GM18511 (cell line): ENCODE data around the gene PTPN11.
"Not testable (repeated sequence)": the region's sequence is repeated elsewhere in the genome, so short reads cannot be mapped to it uniquely, and the experiment has no call there.

ENCODE experiments used
- ATAC-seq: cut with Tn5 transposase; IDR thresholded peaks from one replicate; pipeline ENCODE4 v1.9.1; 2021; ENCODE audit warnings: mild to moderate bottlenecking, moderate library complexity; ENCODE audit not compliant: unreplicated experiment

The PTPN11 gene

DNA sequence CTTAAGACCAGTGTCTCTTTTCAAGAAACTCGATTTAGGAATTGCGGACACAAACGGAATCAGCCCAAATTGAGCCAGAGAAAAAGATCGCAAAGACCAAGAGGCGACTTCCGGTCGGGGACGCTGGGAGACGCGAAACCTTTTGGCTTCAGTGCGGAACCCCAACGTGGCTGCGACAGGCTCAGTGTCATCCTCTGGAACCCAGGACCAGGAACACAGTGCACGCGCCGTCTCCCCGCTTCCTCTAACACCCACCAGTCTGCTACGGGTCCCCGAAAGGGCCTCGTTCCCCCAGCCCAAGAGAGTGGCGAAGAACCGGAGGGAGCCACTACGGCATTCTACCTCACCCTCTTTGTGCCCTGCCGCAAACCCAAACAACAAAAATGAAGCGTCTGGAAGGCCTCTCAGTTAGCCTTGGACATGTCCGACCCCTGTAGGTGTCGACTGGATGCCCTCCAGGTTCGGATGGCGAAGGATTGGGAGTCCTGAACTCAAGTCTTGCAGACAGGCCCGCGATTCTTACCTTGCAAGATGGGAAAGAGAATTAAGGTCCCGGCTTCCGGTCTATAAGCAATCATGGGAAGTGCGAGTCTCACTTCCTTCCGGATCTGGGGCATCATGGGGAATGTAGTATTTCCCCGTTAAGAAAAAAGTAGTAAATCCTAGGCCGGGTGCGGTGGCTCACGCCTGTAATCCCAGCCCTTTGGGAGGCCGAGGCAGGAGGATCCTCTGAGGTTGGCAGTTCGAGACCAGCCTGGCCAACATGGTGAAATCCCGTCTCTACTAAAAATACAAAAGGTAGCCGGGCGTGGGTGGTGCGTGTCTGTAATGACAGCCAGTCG, 9.5 kb upstream of the PTPN11 start, which contains the start of gene RPL6:
Gene RPL6, minus strand, starts transcription at position 542 of the 842 bp plus-strand sequence. CDS start 949 bp downstream, outside the sequence.
- ATAC-seq: peak; percentile 85

DNA sequence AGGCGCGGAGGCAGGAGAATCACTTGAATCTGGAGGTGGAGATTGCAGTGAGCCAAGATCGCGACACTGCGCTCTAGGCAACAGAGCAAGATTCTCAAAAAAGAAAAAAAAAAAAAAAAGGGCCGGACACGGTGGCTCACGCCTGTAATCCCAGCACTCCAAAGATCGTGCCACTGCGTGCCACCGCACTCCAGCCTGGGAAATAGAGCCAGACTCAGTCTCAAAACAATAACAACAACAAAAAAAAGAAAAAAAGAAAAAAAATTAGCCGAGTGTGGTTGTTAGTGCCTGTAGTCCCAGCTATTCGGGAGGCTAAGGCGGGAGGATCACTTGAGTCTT, 8.9 kb upstream of the PTPN11 start:
- peak; percentile 10 for ATAC-seq

DNA sequence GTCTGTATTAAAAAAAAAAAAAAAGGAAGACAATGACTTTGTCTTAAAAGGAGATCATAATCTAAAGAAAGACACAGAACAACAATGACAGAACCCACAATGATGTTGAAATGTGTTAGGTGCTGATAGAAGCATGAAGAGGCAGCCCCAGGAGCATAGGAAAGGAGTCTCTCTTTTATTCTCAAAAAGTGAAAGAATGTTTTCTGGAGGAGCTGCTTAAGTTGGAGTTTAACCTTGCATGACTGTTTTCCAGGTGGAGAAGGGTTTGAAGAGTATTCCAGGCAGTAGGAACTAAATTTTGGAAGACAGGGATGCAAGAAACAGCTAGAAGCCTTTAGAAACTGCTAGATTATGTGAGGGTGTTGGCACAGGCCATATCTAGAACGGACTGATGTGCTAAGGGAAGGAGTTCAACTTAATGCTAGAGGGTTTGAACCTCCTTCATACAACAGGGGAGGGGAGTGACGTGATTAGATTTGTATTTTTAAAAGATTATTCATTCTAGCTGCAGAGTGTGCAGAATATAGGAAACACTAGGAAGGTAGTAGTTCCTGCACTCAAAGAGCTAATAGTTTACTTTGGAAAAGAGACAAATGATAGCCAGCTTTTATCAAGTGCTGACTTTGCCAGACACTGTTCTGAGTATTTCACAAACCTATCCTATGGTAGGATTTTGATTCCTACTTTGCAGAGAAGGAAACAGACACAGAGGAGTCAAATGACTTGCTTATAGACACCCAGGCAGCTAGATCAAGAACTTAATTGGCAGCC, 4.7 kb upstream of the PTPN11 start:
- no peak for ATAC-seq

DNA sequence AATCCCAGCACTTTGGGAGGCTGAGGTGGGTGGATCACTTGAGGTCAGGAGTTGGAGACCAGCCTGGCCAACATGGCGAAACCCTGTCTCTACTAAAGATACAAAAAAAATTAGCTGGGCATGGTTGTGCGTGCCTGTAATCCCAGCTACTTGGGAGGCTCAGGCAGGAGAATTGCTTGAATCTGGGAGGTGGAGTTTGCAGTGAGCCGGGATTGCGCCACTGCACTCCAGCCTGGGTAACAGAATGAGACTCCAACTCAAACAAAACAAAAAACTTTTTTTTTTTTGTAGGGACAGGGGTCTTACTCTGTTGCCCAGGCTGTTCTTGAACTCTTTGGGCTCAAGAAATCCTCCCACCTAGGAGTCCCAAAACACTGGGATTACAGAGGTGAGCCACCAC, 3.3 kb upstream of the PTPN11 start:
- not testable (repeated sequence) for ATAC-seq

DNA sequence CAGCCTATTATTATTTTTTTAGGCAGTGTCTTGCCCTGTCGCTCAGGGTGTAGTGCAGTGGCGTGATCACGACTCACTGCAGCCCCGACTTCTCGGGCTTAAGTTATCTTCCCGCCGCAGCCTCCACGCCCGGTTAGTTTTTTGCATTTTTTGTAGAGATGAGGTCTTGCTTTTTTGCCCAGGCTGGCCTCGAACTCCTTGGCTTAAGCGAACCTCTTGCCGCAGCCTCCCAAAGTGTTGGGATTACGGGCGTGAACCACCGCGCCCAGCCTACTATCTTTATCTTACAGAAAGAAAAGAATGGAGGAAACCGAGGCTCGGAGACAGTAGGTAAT, 507 bp upstream of the PTPN11 start:
- ATAC-seq: no peak

DNA sequence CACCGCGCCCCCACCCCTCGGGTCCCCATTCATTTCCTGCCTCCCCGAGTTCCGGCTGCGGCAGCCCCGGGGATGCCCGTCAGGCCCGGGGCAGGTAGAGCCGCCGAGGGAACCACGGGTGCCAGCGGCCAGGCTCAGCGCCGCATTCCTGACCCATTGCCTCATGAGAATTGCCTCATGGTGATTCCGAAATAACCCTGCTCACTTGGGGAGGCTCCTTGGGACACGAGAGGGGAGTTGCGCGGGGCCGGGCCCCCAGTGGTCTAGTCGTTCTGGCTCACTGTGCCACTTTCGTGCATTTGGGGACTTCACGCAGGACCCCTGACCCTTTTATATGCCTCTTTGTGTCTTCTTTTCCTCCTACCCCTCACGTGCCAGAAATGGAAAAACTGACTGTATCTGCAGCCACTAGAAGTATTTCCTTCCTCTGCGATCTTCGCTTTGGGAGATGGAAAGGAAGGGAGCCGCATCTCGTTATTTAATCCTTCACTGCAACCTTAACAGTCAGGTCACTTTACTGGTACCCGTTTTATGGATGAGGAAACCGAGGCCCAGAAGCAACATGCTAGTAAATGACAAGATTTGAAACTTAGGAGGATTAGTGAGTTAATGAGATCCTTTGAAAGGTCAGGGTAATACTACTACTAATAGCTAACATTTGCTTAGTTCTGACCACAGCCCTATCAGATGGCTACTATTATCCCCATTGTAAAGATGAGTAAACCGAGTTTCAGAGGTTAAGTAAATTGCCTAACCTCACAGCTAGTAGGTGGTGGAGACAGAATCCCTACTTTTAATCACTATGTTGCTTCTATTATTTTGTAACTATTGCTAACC, 768 bp downstream of the PTPN11 start:
- ATAC-seq: peak; percentile 52

DNA sequence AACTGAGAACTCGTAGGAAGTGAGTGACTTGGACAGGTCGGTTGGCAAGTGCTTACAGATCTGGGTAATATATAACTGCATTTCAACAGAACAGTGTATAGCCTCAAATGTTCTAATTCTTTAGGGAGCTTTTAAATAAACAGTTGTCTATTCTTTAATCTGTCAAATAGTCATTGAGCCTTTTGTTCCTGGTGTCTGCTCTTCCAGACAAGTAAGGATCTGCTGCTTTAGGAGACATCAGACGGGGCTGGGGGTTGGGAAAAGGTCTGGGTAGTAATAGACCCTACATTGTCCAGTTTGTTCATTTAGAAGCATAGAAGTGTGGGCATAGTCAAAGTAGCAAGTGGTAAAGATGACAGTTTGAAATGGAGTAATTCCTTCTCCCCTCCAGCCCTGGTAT, 2.0 kb downstream of the PTPN11 start:
- no peak for ATAC-seq

DNA sequence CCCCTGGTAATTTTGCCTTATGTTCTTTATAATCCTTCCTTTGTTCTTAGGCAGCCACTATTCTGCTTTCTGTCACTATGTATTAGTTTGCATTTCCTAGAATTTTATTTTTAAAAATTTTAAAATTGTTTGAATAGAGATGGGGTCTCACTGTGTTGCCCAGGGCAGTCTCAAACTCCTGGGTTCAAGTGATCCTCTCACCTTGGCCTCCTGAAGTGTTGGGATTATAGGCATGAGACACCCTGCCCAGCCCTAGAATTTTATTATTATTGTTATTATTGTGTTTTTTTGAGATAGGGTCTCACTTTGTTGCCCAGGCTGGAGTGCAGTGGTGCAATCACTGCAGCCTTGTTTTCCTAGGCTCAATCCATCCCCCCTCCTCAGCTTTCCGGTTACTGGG, 2.6 kb downstream of the PTPN11 start:
- no peak for ATAC-seq

DNA sequence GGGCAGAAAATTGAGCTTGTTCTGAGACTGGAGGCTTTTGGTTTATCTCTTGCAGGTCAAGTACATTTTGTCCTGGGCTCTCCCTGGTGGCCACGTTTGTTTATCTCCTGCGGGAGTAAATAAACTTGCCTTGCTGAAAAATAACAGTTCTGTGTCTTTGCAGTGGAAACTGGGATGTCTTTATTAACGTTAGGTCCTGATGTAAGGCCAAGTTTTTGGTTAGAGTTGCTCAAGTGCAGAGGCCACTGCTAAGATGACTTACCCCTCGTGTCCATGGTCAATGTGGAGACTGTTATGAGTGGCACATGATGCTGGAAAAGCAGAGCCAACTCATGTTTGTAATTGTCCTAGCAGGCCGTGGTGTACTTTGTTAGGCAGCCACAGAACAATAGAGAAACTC, 3.8 kb downstream of the PTPN11 start:
- ATAC-seq: no peak

DNA sequence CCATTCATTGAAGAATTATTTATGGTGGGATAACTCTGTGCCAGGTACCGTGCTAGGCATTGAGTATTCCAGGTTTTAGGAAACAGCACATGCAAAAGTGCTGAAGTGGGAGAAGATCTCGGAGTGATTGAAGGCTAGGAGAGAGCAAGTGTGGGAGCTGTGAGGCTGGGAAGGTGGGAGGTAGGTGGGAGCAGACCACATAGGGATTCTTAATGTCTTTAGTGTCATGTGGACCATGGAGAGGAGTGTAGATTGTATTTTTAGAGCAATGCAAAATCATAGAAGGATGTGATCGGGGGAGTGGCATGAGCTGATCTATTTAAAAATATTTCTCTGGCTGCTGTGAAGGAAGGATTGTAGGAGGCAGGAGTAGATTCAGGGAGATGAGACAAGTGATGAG, 5.4 kb downstream of the PTPN11 start:
- no peak for ATAC-seq

DNA sequence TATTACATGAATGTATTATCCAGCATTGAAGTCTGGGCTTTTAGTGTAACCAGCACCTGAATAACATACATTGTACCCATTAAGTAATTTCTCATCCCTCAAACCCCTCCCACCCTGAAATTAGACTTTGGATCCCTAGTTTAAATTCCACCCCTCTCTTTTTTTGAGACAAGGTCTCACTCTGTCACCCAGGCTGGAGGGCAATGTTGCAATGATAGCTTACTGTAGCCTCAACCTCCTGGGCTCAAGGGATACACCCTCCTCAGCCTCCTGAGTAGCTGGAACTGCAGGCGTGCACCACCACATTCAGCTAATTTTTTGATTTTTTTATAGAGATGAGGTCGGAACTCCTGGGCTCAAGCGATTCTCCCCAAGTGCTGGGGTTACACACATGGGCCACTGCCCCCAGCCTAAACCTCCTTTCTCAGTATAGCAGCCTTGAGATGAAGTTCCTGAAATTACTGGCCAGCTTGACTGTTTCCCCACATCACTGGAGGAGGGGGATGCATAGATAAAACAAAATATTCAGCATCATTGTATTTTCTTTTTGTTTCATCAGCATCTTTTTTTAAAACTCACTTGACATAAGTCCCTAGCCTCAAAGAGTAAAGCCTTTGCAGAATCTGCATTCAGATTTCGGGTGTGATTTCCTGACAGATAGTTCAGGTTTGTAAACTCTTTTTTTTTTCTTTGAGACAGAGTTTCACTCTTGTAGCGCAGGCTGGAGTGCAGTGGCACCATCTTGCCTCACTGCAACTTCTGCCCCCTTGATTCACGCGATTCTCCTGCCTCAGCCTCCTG, 7.0 kb downstream of the PTPN11 start:
- ATAC-seq: no peak

DNA sequence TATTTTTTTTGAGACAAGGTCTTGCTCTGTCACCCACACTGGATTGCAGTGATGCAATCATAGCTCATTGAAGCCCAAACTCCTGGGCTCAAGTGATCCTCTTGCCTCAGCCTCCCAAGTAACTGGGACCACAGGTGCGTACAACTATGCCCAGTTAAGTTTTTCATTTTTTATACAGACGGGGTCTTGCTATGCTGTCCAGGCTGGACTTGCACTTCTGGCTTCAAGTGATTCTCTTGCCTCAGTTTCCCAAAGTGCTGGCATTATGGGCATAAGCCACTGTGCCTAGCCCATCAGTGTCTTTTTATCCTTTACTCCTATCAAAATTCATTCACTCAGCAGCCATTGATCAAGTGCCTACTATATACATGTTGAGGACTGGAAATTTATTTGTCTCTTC, 9.0 kb downstream of the PTPN11 start:
- ATAC-seq: no peak

DNA sequence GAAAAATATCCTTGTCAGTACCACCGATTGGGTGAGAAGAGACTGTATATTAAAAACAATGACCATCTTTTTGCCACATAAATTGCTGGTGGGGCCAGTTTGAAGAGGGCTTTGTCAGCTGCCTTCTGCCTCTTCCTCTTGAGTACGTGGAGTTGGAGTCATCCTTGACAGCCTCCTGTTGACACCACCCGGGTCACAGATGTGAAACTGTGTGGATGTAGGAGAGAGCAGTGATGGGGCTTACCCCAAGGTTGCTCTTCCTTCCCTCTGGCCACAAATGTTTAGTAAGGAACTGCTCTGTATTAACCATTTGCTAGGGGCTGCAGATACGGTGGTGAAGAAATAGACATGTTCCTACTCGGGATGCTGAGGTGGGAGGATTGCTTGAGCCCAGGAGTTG, 12.2 kb downstream of the PTPN11 start:
- ATAC-seq: no peak

DNA sequence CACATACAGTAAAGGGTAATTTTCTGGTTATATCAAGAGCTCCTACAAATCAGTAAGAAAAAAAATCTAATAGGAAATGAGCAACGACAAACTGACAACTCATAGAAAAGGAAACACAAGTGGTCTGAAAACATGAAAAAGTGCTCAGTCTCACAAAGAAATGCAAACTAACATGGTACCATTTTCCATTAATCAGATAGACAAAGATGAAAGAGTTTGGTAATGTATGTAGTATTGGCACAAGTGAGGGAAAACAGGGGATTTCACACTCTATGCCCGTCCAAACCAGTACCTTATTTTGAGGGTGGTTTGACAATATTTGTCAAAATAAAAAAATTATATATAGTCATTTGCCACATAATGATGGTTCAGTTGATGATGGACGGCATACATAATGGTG, 13.2 kb downstream of the PTPN11 start:
- ATAC-seq: no peak

DNA sequence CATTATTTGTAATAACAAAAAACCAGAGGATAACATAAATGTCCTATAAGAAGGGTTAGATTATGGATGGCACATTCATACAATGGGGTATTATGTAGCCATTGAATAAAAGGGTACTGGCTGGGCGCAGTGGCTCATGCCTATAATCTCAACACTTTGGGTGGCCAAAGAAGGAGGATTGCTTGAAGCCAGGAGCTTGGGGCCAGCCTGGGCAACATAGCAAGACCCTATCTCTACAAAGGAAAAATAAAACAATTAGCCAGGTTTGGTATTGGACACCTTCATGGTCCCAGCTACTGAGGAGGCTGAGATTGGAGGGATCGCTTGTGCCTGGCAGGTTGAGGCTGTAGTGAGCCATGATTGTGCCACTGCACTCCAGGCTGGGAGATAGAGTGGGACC, 14.8 kb downstream of the PTPN11 start:
- ATAC-seq: no peak

DNA sequence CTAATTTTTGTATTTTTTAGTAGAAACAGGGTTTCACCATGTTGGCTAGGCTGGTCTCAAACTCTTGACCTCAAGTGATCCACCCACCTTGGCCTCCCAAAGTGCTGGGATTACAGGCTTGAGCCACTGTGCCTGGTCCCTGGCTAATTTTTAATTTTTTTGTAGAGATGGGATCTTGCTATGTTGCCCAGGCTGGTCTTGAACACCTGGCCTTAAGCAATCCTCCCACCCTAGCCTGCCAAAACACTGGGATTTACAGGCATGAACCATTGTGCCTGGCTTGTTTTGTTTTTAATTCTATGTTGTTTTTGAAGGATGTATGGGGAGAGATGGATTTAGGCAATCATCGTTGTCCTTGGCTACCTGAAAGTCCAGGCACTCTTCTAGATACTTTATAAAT, 19.9 kb downstream of the PTPN11 start:
- not testable (repeated sequence) for ATAC-seq

DNA sequence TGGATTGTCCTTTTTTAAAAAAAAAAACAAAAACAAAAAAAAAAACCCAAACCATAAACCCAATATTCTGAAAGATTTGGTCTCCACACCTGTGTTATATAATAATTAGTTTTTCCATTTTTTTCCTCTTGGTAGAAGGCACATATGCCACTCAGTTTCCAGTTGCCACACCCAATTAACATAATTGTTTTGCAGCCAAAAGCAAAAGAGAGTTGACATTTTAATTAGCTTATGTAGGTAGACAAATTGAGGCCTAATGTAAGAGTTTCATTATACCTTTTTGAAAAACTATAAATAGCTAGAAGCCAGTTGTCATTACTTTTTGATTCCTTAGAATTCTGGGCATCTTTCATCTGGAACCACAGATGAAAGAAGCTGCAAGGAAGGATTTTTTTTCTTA, 21.0 kb downstream of the PTPN11 start:
- ATAC-seq: no peak

DNA sequence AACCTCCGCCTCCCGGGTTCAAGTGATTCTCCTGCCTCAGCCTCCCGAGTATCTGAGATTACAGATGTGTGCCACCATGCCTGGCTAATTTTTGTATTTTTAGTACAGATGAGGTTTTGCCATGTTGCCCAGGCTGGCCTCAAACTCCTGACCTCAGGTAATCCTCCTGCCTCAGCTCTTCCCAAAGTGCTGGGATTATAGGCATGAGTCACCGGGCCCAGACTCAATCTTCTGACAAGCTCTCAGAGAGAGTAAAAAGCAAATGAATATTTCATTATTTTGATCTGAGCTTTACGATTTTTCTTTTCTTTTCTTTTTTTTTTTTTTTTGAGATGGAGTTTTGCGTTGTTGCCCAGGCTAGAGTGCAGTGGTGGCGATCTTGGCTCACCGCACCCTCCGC, 21.9 kb downstream of the PTPN11 start:
- ATAC-seq: not testable (repeated sequence)

DNA sequence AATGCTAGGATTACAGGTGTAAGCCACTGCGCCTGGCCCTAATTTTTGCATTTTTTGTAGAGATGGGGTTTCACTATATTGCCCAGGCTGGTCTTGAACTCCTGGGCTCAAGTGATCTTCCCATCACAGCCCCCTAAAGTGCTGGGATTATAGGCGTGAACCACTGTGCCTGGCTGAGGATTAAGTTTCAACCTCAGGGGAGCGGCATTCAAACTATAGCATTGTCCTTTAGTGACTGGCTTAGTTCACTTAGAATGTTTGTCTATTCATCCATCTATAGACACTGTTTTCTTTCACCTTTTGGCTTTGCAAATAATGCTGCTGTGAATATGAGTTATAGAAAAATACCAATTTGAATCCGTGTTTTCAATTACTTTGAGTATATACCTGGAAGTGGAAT, 25.2 kb downstream of the PTPN11 start:
- ATAC-seq: no peak

DNA sequence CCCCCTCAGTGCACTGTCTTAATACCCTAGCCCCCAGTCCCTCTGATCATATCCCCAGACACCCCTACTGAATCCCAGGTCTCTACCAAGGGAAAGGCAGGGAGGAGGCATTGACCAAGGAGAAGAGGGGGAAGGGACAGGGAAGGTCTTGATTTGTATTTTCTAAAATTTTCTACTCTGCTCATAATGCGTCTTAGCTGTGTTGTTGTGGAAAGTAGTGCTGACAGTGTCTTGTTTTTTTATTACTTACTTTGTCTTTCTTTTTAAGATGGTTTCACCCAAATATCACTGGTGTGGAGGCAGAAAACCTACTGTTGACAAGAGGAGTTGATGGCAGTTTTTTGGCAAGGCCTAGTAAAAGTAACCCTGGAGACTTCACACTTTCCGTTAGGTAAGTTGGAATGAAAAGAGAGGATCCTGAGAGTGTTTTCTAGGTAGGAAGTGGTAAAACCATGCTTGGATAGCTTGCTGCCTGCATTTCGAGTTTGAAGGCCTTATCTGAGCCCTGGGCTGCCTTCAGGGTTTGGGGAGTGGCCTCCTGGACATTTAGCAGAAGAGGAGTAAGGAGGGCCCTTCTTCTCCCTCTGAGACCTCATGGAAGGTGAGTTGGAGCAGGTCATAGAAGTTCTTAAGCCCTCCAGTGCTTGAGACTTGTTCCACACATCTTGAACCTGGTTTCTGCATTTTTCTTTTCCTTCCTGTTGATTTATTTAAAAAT, 27.4 kb downstream of the PTPN11 start:
- no peak for ATAC-seq
